NCI-H1417 (cell line): ENCODE results near the gene SPRR2B.
A peak's percentile ranks its signal among the peaks of the same experiment; 100 is the strongest.
"Not testable (repeated sequence)": the region's sequence is repeated elsewhere in the genome, so short reads cannot be mapped to it uniquely, and the experiment has no call there.

Experiments used
- DNase-seq, 3 experiments: peaks; one replicate each; lab custom pipeline; 2025; lab: John Stamatoyannopoulos, UW

The SPRR2B gene

DNA sequence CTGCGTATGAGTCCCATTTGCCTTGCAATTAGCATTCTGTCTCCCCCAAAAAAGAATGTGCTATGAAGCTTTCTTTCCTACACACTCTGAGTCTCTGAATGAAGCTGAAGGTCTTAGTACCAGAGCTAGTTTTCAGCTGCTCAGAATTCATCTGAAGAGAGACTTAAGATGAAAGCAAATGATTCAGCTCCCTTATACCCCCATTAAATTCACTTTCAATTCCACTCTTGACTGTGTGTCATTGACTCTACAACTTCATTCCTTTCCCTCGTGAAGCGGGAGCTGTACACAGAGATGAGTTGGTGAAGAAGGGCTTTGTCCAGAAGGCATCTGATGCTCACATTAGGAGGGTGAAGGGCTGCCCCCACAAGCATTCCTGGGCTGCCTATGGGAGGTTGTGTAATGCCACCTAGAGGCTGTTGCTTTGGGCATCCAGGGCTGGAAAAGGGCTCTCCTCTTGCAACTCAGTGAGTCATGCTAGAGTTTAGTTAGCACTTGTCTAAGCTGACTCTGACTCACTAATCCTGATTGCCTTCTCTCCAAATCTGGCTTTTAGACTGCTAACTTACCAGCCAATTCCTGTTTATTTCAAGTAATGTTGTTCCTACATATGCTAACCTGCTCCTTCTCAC lies 38.6 kb downstream of the SPRR2B start:
- peak in 1 of 3 experiments; percentile 54 for DNase-seq

DNA sequence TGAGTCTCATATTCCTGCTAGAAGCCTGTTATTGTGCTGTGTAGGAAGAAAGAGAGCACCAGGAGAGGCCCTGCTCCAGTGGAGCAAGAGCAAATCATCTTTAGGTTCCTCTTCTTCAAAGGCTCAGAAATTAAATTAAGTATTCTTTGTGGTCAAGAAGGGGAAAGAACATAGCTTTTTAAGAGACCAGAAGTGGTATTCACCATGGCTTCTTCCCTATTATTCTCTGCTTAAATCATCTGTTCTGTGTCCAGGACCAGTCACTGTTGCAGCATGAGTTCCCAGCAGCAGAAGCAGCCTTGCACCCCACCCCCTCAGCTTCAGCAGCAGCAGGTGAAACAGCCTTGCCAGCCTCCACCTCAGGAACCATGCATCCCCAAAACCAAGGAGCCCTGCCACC lies 39.3 kb downstream of the SPRR2B start:
- DNase-seq: peak in 1 of 3 experiments; percentile 62

DNA sequence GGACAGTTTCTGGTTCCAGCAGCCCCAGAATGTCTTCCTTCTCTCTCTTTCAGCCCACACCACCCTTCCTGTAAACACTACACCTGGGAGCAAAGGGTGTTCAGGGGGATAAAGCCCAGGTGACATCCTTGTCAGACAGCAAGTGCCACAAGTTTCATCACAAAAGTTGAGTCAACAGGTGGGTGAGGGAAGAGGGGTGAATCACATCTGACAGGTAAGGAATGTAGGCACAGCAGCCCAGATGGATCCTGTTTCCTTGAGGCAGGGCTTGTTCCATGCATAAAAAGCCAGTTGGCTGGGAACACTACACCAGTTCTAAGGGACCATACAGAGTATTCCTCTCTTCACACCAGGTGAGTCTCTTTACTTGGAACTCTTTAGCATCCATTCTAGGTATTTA lies 40.5 kb downstream of the SPRR2B start, which contains the start of gene SPRR1B:
SPRR1B (plus strand) TSS at position 309 of the 400 bp plus-strand sequence. CDS start 1,143 bp downstream, outside the sequence.
- DNase-seq: peak in 1 of 3 experiments; percentile 19

DNA sequence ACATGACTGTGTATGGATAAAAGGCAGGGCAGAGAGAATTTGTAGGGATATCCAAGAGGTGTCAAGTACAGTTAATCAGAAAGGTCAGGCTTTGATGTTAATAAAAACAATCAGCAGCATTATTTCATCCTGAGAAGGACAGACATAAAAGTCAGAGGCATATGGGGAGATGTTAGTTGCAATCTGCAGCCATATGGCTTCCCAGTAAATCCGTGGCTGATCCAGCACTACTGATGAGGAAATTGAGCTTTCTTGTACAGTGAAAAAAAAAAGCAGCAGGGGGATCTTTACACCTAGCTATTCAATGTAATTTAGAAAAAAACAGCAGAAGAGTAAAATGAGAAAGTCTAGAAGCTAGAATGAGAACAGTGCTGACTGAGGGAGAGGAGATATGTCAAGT lies 42.6 kb downstream of the SPRR2B start:
- DNase-seq: no peak

DNA sequence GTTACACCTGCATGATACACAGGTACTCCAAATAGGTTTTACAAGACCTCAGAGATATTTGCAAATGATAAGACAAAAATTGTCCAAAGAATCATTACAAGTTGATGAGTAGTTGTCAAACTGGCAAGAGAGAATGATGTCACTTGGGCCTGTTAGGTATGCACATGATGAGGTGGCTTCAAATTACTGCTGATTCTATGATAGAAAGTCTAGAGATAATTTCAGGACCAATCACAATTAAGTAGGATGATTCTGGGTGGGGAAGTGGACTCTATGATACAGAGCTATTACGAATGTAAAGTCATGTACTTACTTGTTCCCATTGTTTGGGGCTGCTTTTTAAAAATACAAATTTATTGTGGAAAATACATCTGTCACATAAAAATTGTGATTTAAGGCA lies 45.6 kb downstream of the SPRR2B start:
- no peak for DNase-seq

DNA sequence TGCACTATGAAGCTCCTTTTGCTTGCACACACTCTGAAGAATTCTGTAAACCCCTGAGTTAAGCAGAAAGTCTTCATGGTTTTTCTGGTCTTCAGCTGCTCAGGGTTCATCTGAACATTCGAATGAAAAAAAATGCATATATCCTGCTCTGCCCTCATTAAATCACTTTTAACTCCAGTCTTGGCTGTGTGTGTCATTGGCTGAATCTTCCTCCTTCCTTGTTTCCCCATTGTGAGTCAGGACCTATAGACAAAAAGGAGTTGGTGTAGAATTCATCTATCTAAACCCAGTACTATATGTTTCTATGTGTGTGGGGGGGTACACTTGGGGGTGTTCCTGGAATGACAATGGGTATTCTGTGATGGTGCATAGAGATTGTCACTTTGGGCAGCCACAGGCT lies 47.0 kb downstream of the SPRR2B start:
- DNase-seq: no peak

DNA sequence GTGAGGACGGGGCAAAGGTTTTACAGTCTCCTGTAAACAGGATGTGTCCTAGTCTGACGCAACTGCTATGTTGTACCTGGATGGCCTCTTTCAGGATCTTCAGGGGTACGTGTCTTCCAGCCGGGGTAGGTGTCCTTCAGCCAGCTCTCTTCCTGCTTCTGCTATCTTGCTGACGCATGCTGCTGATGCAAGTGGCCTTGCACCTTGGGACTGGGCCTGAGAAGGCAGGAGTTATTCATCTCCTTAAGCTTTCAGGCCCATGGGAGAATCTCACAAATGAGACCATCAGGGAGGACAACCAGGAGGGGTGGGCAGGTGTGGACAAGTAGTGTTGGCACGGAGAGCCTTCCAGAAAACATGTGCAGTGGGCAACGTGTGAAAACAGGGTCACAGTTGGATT lies 48.3 kb downstream of the SPRR2B start:
- no peak for DNase-seq

DNA sequence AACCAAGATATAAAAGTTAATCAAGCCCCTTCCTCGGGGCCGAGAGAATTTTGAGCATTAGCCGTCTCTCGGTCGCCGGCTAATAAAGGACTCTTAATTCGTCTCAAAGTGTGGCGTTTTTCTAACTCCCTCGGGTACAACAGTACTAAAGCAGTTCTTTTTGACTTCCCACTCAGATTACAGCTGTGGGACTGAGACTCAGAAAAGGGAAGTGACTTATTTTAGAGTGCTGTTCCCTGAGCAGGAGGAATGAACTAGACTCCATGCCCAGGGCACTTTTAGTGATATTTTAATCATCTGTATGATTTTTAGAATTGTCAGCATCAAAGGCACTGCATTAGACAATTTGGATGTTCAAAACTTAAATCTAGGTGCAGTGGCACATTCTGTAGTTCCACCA lies 49.1 kb downstream of the SPRR2B start:
- not testable (repeated sequence) for DNase-seq

DNA sequence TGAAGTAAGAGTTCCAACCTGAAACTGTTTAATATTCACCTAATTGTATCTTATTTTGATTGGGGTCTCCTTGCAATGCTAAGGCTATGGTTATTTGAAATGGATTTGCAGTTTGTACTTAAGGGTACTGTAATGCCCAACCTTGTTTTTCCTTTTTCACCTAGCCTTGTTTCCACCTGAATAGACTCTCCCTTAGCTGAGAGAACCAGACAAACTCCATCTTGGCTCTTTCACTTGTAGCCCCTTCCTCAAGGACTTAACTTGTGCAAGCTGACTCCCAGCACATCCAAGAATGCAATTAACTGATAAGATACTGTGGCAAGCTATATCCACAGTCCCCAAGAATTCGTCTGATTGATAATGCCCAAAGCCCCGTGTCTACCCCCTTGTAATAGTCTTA lies 49.6 kb downstream of the SPRR2B start:
- DNase-seq: not testable (repeated sequence)
